Stimulated activated CD4-positive, alpha-beta T cell treated with anti-CD3 and anti-CD28 coated beads, Interleukin-4, amount 100 ng/mL, for 1 hour (primary cell): ENCODE results near the gene GSDME.

Source experiments
- DNase-seq: peaks from one replicate; pipeline ENCODE4 v3.0.0-alpha.2; 2020

GSDME gene

GRCh38 chr7:24718977-24719491, 38.2 kb downstream of the GSDME start:
- no peak for DNase-seq

- no peak for DNase-seq
Observed at GRCh38 chr7:24718431-24718831, 38.8 kb downstream of the GSDME start.

- no peak for DNase-seq
Observed at GRCh38 chr7:24717694-24718320, 39.5 kb downstream of the GSDME start.

- DNase-seq: no peak
Observed at GRCh38 chr7:24717247-24717622, 40.0 kb downstream of the GSDME start.

GRCh38 chr7:24716480-24717246, 40.6 kb downstream of the GSDME start:
- no peak for DNase-seq

GRCh38 chr7:24715661-24716479, 41.4 kb downstream of the GSDME start:
- no peak for DNase-seq

GRCh38 chr7:24715171-24715570, 42.1 kb downstream of the GSDME start:
- no peak for DNase-seq

GRCh38 chr7:24714676-24715010, 42.6 kb downstream of the GSDME start:
- DNase-seq: no peak

- DNase-seq: no peak
Observed at GRCh38 chr7:24713850-24714675, 43.2 kb downstream of the GSDME start.

GRCh38 chr7:24713039-24713793, 44.0 kb downstream of the GSDME start:
- DNase-seq: no peak

GRCh38 chr7:24709585-24710360, 47.5 kb downstream of the GSDME start:
- no peak for DNase-seq

GRCh38 chr7:24709051-24709450, 48.2 kb downstream of the GSDME start:
- no peak for DNase-seq

- DNase-seq: no peak
Observed at GRCh38 chr7:24707988-24708615, 49.2 kb downstream of the GSDME start.

GRCh38 chr7:24706211-24707170, 50.8 kb downstream of the GSDME start:
- no peak for DNase-seq

- DNase-seq: no peak
Observed at GRCh38 chr7:24705461-24705954, 51.8 kb downstream of the GSDME start.

GRCh38 chr7:24704311-24704710, 53.0 kb downstream of the GSDME start:
- DNase-seq: no peak

- no peak for DNase-seq
Observed at GRCh38 chr7:24703296-24703695, 54.0 kb downstream of the GSDME start.

- DNase-seq: no peak
Observed at GRCh38 chr7:24702755-24703154, 54.5 kb downstream of the GSDME start.
